Prostate gland (tissue), 2 donors: Measurements from ENCODE around the gene SIK2. TPM values are rescaled to one million over a fixed set of nuclear protein-coding genes. Genes with fewer than 3 reads are reported as not detected.
A peak's percentile ranks its signal among the peaks of the same experiment; 100 is the strongest.

Experiments
- DNase-seq: peaks from one replicate; pipeline ENCODE4 v3.0.0-alpha.2; 2019; ENCODE audit warnings: low spot score
- H3K27ac ChIP-seq, 2 donors: fragments of 200-600 bp; sonication (generic); 2 replicates each; pipeline ENCODE4 v1.5.1; 2017 to 2019
- H3K27me3 ChIP-seq: fragments of 200-600 bp; sonication (generic); replicated peaks from 2 replicates; pipeline ENCODE4 v1.5.1; 2019; ENCODE audit not compliant: insufficient read depth
- H3K36me3 ChIP-seq, 2 donors: fragments of 200-600 bp; sonication (generic); 1 replicate in 1 of 2; 2 replicates in 1 of 2; pipeline versions ENCODE4 v1.5.1 to v1.8.1; 2017 to 2019
- H3K4me1 ChIP-seq: fragments of 200-600 bp; sonication (generic); replicated peaks from 2 replicates; pipeline ENCODE4 v1.5.1; 2019
- H3K4me3 ChIP-seq, 2 donors: fragments of 200-600 bp; sonication (generic); 2 replicates each; pipeline ENCODE4 v1.5.1; 2017 to 2019
- H3K9me3 ChIP-seq: fragments of 200-600 bp; sonication (generic); 2 replicates; pipeline ENCODE4 v1.5.1; 2017
- CTCF ChIP-seq, 4 experiments: fragments of 200-600 bp in 2 of 4; fragments of 450-650 bp in 2 of 4; sonication (generic) in 2 of 4; IDR thresholded peaks; 1 replicate in 3 of 4; 2 replicates in 1 of 4; pipeline ENCODE4 v1.5.1; 2016 to 2019; ENCODE audit warnings: antibody characterized with exemption in 4 of 4, mild to moderate bottlenecking in 2 of 4, moderate library complexity in 2 of 4
- POLR2A ChIP-seq: fragments of 450-650 bp; IDR thresholded peaks from one replicate; pipeline ENCODE4 v1.6.1; 2016; ENCODE audit warnings: antibody characterized with exemption, mild to moderate bottlenecking
- POLR2AphosphoS5 ChIP-seq: sonication (generic); formaldehyde crosslinking; IDR thresholded peaks from one replicate; pipeline ENCODE4 v1.6.1; 2017; ENCODE audit warnings: antibody characterized with exemption
- WGBS: methylation state at CpG from one replicate; pipeline ENCODE4 v1.1.5; 2018; 5-methylcytosine and 5-hydroxymethylcytosine counted together
- intact Hi-C: fragments of 100-400 bp; cut with DNase I; formaldehyde crosslinking; loops from one replicate; pipeline ENCODE4 v1.14.2; 2022
- total RNA-seq, 2 donors: library from RNA; depleted of rRNA; stranded (reverse); fragments of >200 nt; gene quantifications; one replicate each; pipeline ENCODE4 v1.1.0, GENCODE V29; 2016

Gene SIK2
- total RNA-seq, 2 donors from 2014 or later: 13.0 to 18.7 TPM

- Histone ChIP-seq H3K4me3 (no peak overlapping the region), H3K9me3 (no peaks in the 10 kb centered on the region), H3K27ac (no peak overlapping the region), H3K36me3 (no peaks in the 10 kb centered on the region), H3K4me1 (no peaks in the 10 kb centered on the region), H3K27me3 (no peaks in the 10 kb centered on the region)
- intact Hi-C loops: no loop called here
- no peak for TF ChIP-seq POLR2A
- no peak for TF ChIP-seq CTCF (IDR thresholded peaks at IDR 0.05)
- TF ChIP-seq POLR2AphosphoS5: peak; percentile 14
- 86% methylated on average over 1 of the region's 1 CpG for WGBS
- DNase-seq: no peak
Measured at GRCh38 chr11:111672949-111673348, 70.7 kb downstream of the SIK2 start.

- intact Hi-C loops: no loop called here
- DNase-seq: no peak
- TF ChIP-seq POLR2AphosphoS5 (no peak), POLR2A (no peak), CTCF (IDR thresholded peaks at IDR 0.05) (no peak)
- H3K36me3 ChIP-seq: no peaks in the 10 kb centered on the region
- no peaks in the 10 kb centered on the region for H3K9me3 ChIP-seq
- WGBS: 94% methylated on average over 1 of the region's 1 CpG
- H3K27ac ChIP-seq: no peak overlapping the region
- no peaks in the 10 kb centered on the region for H3K27me3 ChIP-seq
- H3K4me3 ChIP-seq: no peak overlapping the region
- H3K4me1 ChIP-seq: no peaks in the 10 kb centered on the region
Measured at GRCh38 chr11:111674941-111675340, 72.7 kb downstream of the SIK2 start.

- Histone ChIP-seq H3K27me3 (no peaks in the 10 kb centered on the region), H3K36me3 (no peaks in the 10 kb centered on the region), H3K4me3 (no peak overlapping the region), H3K9me3 (no peaks in the 10 kb centered on the region), H3K4me1 (no peaks in the 10 kb centered on the region), H3K27ac (no peak overlapping the region)
- 97% methylated on average over 2 of the region's 2 CpGs for WGBS
- TF ChIP-seq CTCF (IDR thresholded peaks at IDR 0.05): no peak
- no peak for TF ChIP-seq POLR2A
- no peak for TF ChIP-seq POLR2AphosphoS5
- DNase-seq: no peak
- intact Hi-C loops: no loop called here
Measured at GRCh38 chr11:111675891-111676290, 73.6 kb downstream of the SIK2 start.

- no peak overlapping the region for H3K4me3 ChIP-seq
- no peaks in the 10 kb centered on the region for H3K27me3 ChIP-seq
- intact Hi-C loops: no loop called here
- no peak for TF ChIP-seq POLR2A
- no peak for TF ChIP-seq CTCF (IDR thresholded peaks at IDR 0.05)
- no peak for TF ChIP-seq POLR2AphosphoS5
- WGBS: 90% methylated on average over 4 of the region's 4 CpGs
- H3K9me3 ChIP-seq: no peaks in the 10 kb centered on the region
- DNase-seq: no peak
- no peak overlapping the region for H3K27ac ChIP-seq
- H3K4me1 ChIP-seq: no peaks in the 10 kb centered on the region
- H3K36me3 ChIP-seq: no peaks in the 10 kb centered on the region
Measured at GRCh38 chr11:111676878-111677585, 74.8 kb downstream of the SIK2 start.

- Histone ChIP-seq H3K9me3 (no peaks in the 10 kb centered on the region), H3K4me3 (no peak overlapping the region), H3K27ac (no peak overlapping the region), H3K27me3 (no peaks in the 10 kb centered on the region), H3K36me3 (no peaks in the 10 kb centered on the region), H3K4me1 (no peaks in the 10 kb centered on the region)
- 97% methylated on average over 3 of the region's 3 CpGs for WGBS
- intact Hi-C loops: no loop called here
- TF ChIP-seq POLR2A (no peak), CTCF (IDR thresholded peaks at IDR 0.05) (no peak), POLR2AphosphoS5 (no peak)
- DNase-seq: no peak
Measured at GRCh38 chr11:111680486-111681175, 78.4 kb downstream of the SIK2 start.
